HEK293 (cell line): ENCODE results near the gene CRACR2A.

Experiments used
- OSR2 ChIP-seq: fragments of 450-650 bp; formaldehyde crosslinking; IDR thresholded peaks from 2 replicates; pipeline ENCODE4 v1.5.1; 2016; ENCODE audit warnings: missing biosample characterization, missing genetic modification characterization
- YY1 ChIP-seq: fragments of 450-650 bp; formaldehyde crosslinking; IDR thresholded peaks from 2 replicates; pipeline ENCODE4 v1.5.1; 2018; ENCODE audit warnings: missing biosample characterization, missing genetic modification characterization
- ZBTB21 ChIP-seq: fragments of 450-650 bp; formaldehyde crosslinking; IDR thresholded peaks from 2 replicates; pipeline ENCODE4 v1.5.1; 2017; ENCODE audit warnings: missing biosample characterization, missing genetic modification characterization

DNA sequence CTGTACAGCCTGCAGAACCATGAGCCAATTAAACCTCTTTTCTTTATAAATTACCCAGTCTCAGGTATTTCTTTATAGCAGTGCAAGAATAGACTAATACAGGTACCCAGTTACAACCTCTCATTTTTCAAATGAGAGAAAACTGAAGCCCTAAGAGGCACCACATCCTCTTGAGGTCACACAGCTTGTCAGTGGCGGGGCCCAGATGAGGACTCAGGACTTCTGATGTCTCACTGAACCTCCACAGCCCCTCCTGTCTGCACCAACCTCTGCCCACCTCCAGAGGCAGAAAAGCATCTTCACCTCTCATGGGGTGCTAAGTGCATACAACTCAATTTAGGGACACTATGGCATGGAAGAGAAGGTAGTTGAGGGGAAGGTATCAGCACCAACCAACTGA lies 120.7 kb downstream of the CRACR2A start:
- TF ChIP-seq ZBTB21: no peak
- no peak for TF ChIP-seq OSR2 (tag by site-specific recombination)
- no peak for TF ChIP-seq YY1 (tag by site-specific recombination)
